ENCODE data around the gene IFI27L1.

Gene IFI27L1

GRCh38 chr14:94037954-94038353, 43.2 kb upstream of the IFI27L1 start:
- Histone ChIP-seq H3K9me3 (ENCODE audit: severe bottlenecking) (no peaks in the 10 kb centered on the region), H3K36me3 (ENCODE audit: low read depth) (no peaks in the 10 kb centered on the region), H3K4me1 (ENCODE audit: insufficient read depth, poor library complexity, severe bottlenecking) (no peaks in the 10 kb centered on the region), H3K27ac (ENCODE audit: poor library complexity, severe bottlenecking) (no peak overlapping the region), H3K4me3 (ENCODE audit: severe bottlenecking) (no peak overlapping the region), H3K27me3 (ENCODE audit: insufficient read depth, poor library complexity, severe bottlenecking) (no peaks in the 10 kb centered on the region)
- ATAC-seq (ENCODE audit: low read depth) (no peak), DNase-seq (ENCODE audit: low spot score) (no peak)
- TF ChIP-seq CTCF (IDR thresholded peaks at IDR 0.05; ENCODE audit: poor library complexity, severe bottlenecking), result no peak

GRCh38 chr14:94038510-94038909, 42.6 kb upstream of the IFI27L1 start:
- Histone ChIP-seq H3K4me1 (ENCODE audit: insufficient read depth, poor library complexity, severe bottlenecking) (no peaks in the 10 kb centered on the region), H3K27ac (ENCODE audit: poor library complexity, severe bottlenecking) (no peak overlapping the region), H3K36me3 (ENCODE audit: low read depth) (no peaks in the 10 kb centered on the region), H3K27me3 (ENCODE audit: insufficient read depth, poor library complexity, severe bottlenecking) (no peaks in the 10 kb centered on the region), H3K4me3 (ENCODE audit: severe bottlenecking) (no peak overlapping the region), H3K9me3 (ENCODE audit: severe bottlenecking) (no peaks in the 10 kb centered on the region)
- DNase-seq (ENCODE audit: low spot score) (no peak), ATAC-seq (ENCODE audit: low read depth) (no peak)
- no peak for TF ChIP-seq CTCF (IDR thresholded peaks at IDR 0.05; ENCODE audit: poor library complexity, severe bottlenecking)

- H3K4me3 ChIP-seq (ENCODE audit: severe bottlenecking), result no peak overlapping the region
- DNase-seq (ENCODE audit: low spot score) (no peak), ATAC-seq (ENCODE audit: low read depth) (no peak)
- H3K9me3 ChIP-seq (ENCODE audit: severe bottlenecking), result no peaks in the 10 kb centered on the region
- no peak overlapping the region for H3K27ac ChIP-seq (ENCODE audit: poor library complexity, severe bottlenecking)
- no peaks in the 10 kb centered on the region for H3K27me3 ChIP-seq (ENCODE audit: insufficient read depth, poor library complexity, severe bottlenecking)
- no peaks in the 10 kb centered on the region for H3K4me1 ChIP-seq (ENCODE audit: insufficient read depth, poor library complexity, severe bottlenecking)
- no peak for TF ChIP-seq CTCF (IDR thresholded peaks at IDR 0.05; ENCODE audit: poor library complexity, severe bottlenecking)
- no peaks in the 10 kb centered on the region for H3K36me3 ChIP-seq (ENCODE audit: low read depth)
Observed at GRCh38 chr14:94038921-94039629, 42.0 kb upstream of the IFI27L1 start.

GRCh38 chr14:94040247-94040646, 40.9 kb upstream of the IFI27L1 start:
- TF ChIP-seq CTCF (IDR thresholded peaks at IDR 0.05; ENCODE audit: poor library complexity, severe bottlenecking), result no peak
- Histone ChIP-seq H3K27ac (ENCODE audit: poor library complexity, severe bottlenecking) (no peak overlapping the region), H3K27me3 (ENCODE audit: insufficient read depth, poor library complexity, severe bottlenecking) (no peaks in the 10 kb centered on the region), H3K4me1 (ENCODE audit: insufficient read depth, poor library complexity, severe bottlenecking) (no peaks in the 10 kb centered on the region), H3K9me3 (ENCODE audit: severe bottlenecking) (no peaks in the 10 kb centered on the region), H3K36me3 (ENCODE audit: low read depth) (no peaks in the 10 kb centered on the region), H3K4me3 (ENCODE audit: severe bottlenecking) (no peak overlapping the region)
- DNase-seq (ENCODE audit: low spot score) (no peak), ATAC-seq (ENCODE audit: low read depth) (no peak)

- H3K27ac ChIP-seq (ENCODE audit: poor library complexity, severe bottlenecking), result no peak overlapping the region
- ATAC-seq (ENCODE audit: low read depth), result no peak
- H3K9me3 ChIP-seq (ENCODE audit: severe bottlenecking), result no peaks in the 10 kb centered on the region
- H3K36me3 ChIP-seq (ENCODE audit: low read depth), result peaks cover 3% of the 10 kb centered on the region
- H3K4me3 ChIP-seq (ENCODE audit: severe bottlenecking), result no peak overlapping the region
- no peak for DNase-seq (ENCODE audit: low spot score)
- no peaks in the 10 kb centered on the region for H3K4me1 ChIP-seq (ENCODE audit: insufficient read depth, poor library complexity, severe bottlenecking)
- no peak for TF ChIP-seq CTCF (IDR thresholded peaks at IDR 0.05; ENCODE audit: poor library complexity, severe bottlenecking)
- no peaks in the 10 kb centered on the region for H3K27me3 ChIP-seq (ENCODE audit: insufficient read depth, poor library complexity, severe bottlenecking)
Observed at GRCh38 chr14:94040796-94041195, 40.3 kb upstream of the IFI27L1 start.
